Lung (tissue), 12 donors: ENCODE measurements around the gene NFATC2IP. TPM values are rescaled to one million over a fixed set of nuclear protein-coding genes. Genes with fewer than 3 reads are reported as not detected.

ENCODE experiments used
- ATAC-seq: fragments of 200-7000 bp; cut with Tn5 transposase; one replicate; pipeline ENCODE4 v1.9.1; 2020; ENCODE audit warnings: moderate number of reproducible peaks; ENCODE audit not compliant: insufficient read depth, low FRiP score
- DNase-seq, 3 donors: peaks; one replicate each; pipeline ENCODE4 v3.0.0-alpha.2; 2013 to 2017
- H3K27ac ChIP-seq, 2 donors: one replicate each; pipeline ENCODE4 v1.5.1; 2013; ENCODE audit warnings: mild to moderate bottlenecking in 2 of 2, moderate library complexity in 2 of 2, control low read depth in 1 of 2, inconsistent platforms in 1 of 2, low read depth in 1 of 2, low read length in 1 of 2
- H3K27me3 ChIP-seq, 3 donors: one replicate each; pipeline ENCODE4 v1.5.1; 2013; ENCODE audit warnings: low read length in 2 of 3; ENCODE audit not compliant: control insufficient read depth in 3 of 3, insufficient read depth in 3 of 3
- H3K36me3 ChIP-seq, 4 donors: one replicate each; pipeline ENCODE4 v1.5.1; 2013; ENCODE audit warnings: low read length in 4 of 4, mild to moderate bottlenecking in 1 of 4, moderate library complexity in 1 of 4; ENCODE audit not compliant: control insufficient read depth in 4 of 4, insufficient read depth in 4 of 4
- H3K4me1 ChIP-seq, 5 donors: one replicate each; pipeline ENCODE4 v1.5.1; 2013; ENCODE audit warnings: low read length in 5 of 5, mild to moderate bottlenecking in 2 of 5, moderate library complexity in 1 of 5; ENCODE audit not compliant: control insufficient read depth in 5 of 5, insufficient read depth in 5 of 5
- H3K4me3 ChIP-seq: one replicate; pipeline ENCODE4 v1.5.1; 2013; ENCODE audit warnings: mild to moderate bottlenecking, control low read depth, moderate library complexity
- H3K9ac ChIP-seq, 2 donors: one replicate each; pipeline ENCODE4 v1.5.1; 2013; ENCODE audit warnings: low read length in 2 of 2, control low read depth in 1 of 2; ENCODE audit not compliant: insufficient read depth in 1 of 2
- H3K9me3 ChIP-seq, 4 donors: one replicate each; pipeline ENCODE4 v1.5.1; 2013; ENCODE audit warnings: low read length in 3 of 4, mild to moderate bottlenecking in 1 of 4, moderate library complexity in 1 of 4; ENCODE audit not compliant: control insufficient read depth in 4 of 4, insufficient read depth in 3 of 4
- CTCF ChIP-seq: IDR thresholded peaks from 2 replicates; pipeline ENCODE4 v1.5.1; 2012; ENCODE audit warnings: mild to moderate bottlenecking; ENCODE audit errors: control extremely low read depth, extremely low read depth
- WGBS, 2 donors: extraction: QIAGEN DNeasy Blood & Tissue Kit; methylation state at CpG; one replicate each; pipeline ENCODE4 v1.1.7; 2013; 5-methylcytosine and 5-hydroxymethylcytosine counted together
- polyA plus RNA-seq, 2 donors: library from polyadenylated mRNA; stranded (reverse); fragments of 200-250 nt; gene quantifications; one replicate each; pipeline ENCODE4 v1.2.1, GENCODE V29; 2013
- total RNA-seq, 2 donors: library from RNA; depleted of rRNA in 1 of 2; stranded (reverse); fragments of >200 nt in 1 of 2; gene quantifications; one replicate each; pipeline ENCODE4 v1.2.1, GENCODE V29; 2014 to 2021
- donor health status: control.
- donor health status: control.
- donor health status: Bipolar disorder and iron deficiency.
- donor health status: healthy.
- donor health status: DM: yes; HTN: yes; CAD: no.

The NFATC2IP gene
- total and polyA plus RNA-seq, 4 donors: 21.0 to 37.0 (median 27.4) TPM

GRCh38 chr16:29009050-29009837 is 58.5 kb downstream of the NFATC2IP start:
- peaks cover 0 to 6% (median 0%) of the 10 kb centered on the region in 5 donors for H3K4me1 ChIP-seq
- ATAC-seq (no peak), DNase-seq (no peak)
- no peak overlapping the region for H3K27ac ChIP-seq
- no peak overlapping the region for H3K9ac ChIP-seq
- TF ChIP-seq CTCF: no peak
- 47 to 56% methylated on average over 14 of the region's 14 CpGs for WGBS, 2 donors
- H3K9me3 ChIP-seq: no peaks in the 10 kb centered on the region
- H3K36me3 ChIP-seq: no peaks in the 10 kb centered on the region
- H3K4me3 ChIP-seq: no peak overlapping the region
- H3K27me3 ChIP-seq: no peaks in the 10 kb centered on the region

DNA sequence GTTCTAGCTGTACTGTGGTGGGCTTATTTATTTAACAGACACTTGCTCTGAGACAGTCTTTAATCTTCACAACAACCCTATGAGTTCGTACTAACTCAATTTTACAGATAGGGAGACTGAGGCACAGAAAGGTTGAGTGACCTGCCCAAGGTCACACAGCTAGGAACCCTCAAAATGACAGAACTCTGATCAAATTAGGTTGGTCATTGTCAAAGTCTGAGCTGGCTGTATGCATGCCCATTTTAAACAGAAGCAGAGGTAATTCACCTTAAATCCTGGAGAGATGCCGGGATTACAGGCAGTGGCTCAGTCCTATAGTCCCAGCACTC is 59.1 kb downstream of the NFATC2IP start:
- no peak overlapping the region for H3K4me3 ChIP-seq
- DNase-seq (no peak), ATAC-seq (no peak)
- no peak overlapping the region for H3K9ac ChIP-seq
- no peak for TF ChIP-seq CTCF
- 90 to 95% methylated on average over 2 of the region's 2 CpGs for WGBS, 2 donors
- H3K4me1 ChIP-seq: peaks cover 0 to 6% (median 0%) of the 10 kb centered on the region in 5 donors
- no peak overlapping the region for H3K27ac ChIP-seq
- no peaks in the 10 kb centered on the region for H3K9me3 ChIP-seq
- H3K36me3 ChIP-seq: no peaks in the 10 kb centered on the region
- no peaks in the 10 kb centered on the region for H3K27me3 ChIP-seq

DNA sequence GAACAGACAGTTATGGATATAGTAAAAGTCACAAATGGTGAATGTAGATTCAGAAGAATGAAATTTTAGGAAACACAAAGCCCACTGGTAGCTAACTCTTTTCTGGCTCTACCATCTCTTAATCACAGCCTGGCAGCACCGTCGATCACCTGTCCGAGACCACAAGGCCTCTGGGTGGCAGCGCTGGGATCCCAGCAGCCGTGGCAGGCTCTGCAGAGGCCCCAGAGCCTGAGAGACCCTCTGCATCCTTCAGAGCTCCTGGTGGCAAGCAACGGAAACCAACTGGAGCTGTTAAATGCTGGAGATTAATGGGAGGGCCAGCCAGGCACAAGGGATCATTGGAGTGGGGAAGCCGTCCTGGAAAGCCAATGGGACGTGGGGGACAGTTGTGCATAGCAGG is 60.4 kb downstream of the NFATC2IP start:
- no peak for ATAC-seq
- H3K4me3 ChIP-seq: no peak overlapping the region
- WGBS, 2 donors: 60 to 66% methylated on average over 8 of the region's 8 CpGs

More for the DNA sequence above, 60.4 kb downstream of the NFATC2IP start:
- H3K36me3 ChIP-seq: no peaks in the 10 kb centered on the region
- DNase-seq: no peak
- peaks cover 0 to 6% (median 0%) of the 10 kb centered on the region in 5 donors for H3K4me1 ChIP-seq
- H3K9ac ChIP-seq: no peak overlapping the region
- no peaks in the 10 kb centered on the region for H3K9me3 ChIP-seq
- H3K27me3 ChIP-seq: no peaks in the 10 kb centered on the region
- TF ChIP-seq CTCF: no peak
- H3K27ac ChIP-seq: no peak overlapping the region
